Natural killer cell treated with Interleukin-12 subunit alpha and Interleukin-12 subunit beta and Interleukin-15 and Interleukin-18, amount 100 ng/mL, for 72 hours (primary cell): Measurements from ENCODE around the gene MINDY4B. TPM values are rescaled to one million over a fixed set of nuclear protein-coding genes. Genes with fewer than 3 reads are reported as not detected.

Source experiments
- ATAC-seq, 2 donors: fragments of 150-1000 bp; cut with Tn5 transposase in 1 of 2; sonication (Bioruptor Pico), chemical (Tn5 transposase) in 1 of 2; 2 replicates each; pipeline ENCODE4 v1.10.0; 2021
- DNase-seq: peaks from one replicate; pipeline ENCODE4 v3.0.0; 2022; ENCODE audit warnings: low spot score
- H3K27ac Mint-ChIP-seq, 2 donors: 1 replicate in 1 of 2; 2 replicates in 1 of 2; pipeline ENCODE4 v1.8.0; 2022; ENCODE audit warnings: mixed read lengths in 2 of 2, mild to moderate bottlenecking in 1 of 2, moderate library complexity in 1 of 2
- H3K27me3 Mint-ChIP-seq, 2 donors: 1 replicate in 1 of 2; 2 replicates in 1 of 2; pipeline ENCODE4 v1.8.0; 2022; ENCODE audit warnings: mixed read lengths in 2 of 2
- H3K36me3 Mint-ChIP-seq: one replicate; pipeline ENCODE4 v1.8.0; 2022; ENCODE audit warnings: mixed read lengths
- H3K4me1 Mint-ChIP-seq, 2 donors: 1 replicate in 1 of 2; 2 replicates in 1 of 2; pipeline ENCODE4 v1.8.0; 2022; ENCODE audit warnings: low read depth in 2 of 2, mixed read lengths in 2 of 2, mild to moderate bottlenecking in 1 of 2
- H3K4me3 Mint-ChIP-seq: one replicate; pipeline ENCODE4 v1.8.0; 2022; ENCODE audit warnings: mixed read lengths
- H3K9me3 Mint-ChIP-seq: 2 replicates; pipeline ENCODE4 v1.8.0; 2022; ENCODE audit warnings: mixed read lengths
- total RNA-seq, 2 donors: library from RNA; stranded (reverse); gene quantifications; one replicate each; pipeline ENCODE4 v1.2.3, GENCODE V29; 2022

The MINDY4B gene
- not detected for total RNA-seq

- no peak for DNase-seq
- Mint-ChIP-seq H3K27me3 (peaks cover 19 to 50% of the 10 kb centered on the region in 2 donors), H3K4me3 (no peak within 1 kb of the TSS), H3K9me3 (no peaks in the 10 kb centered on the region), H3K4me1 (no peaks in the 10 kb centered on the region), H3K27ac (no peak within 1 kb of the TSS), H3K36me3 (no peaks in the 10 kb centered on the region)
- ATAC-seq = no peak
Observed at GRCh38 chr3:150905339-150905738, at the start of gene MINDY4B. TSS of gene MINDY4B (minus strand) at chr3:150905439. CDS start at chr3:150905439, 0 bp downstream.

- Mint-ChIP-seq H3K9me3 (peaks cover 3% of the 10 kb centered on the region), H3K36me3 (no peaks in the 10 kb centered on the region), H3K4me1 (no peaks in the 10 kb centered on the region), H3K4me3 (no peak overlapping the region), H3K27me3 (peaks cover 30 to 32% of the 10 kb centered on the region in 2 donors), H3K27ac (no peak overlapping the region)
- ATAC-seq (no peak), DNase-seq (no peak)
Observed at GRCh38 chr3:150951923-150952322, 46.7 kb upstream of the MINDY4B start.

- Mint-ChIP-seq H3K9me3 (no peaks in the 10 kb centered on the region), H3K4me3 (no peak overlapping the region), H3K4me1 (no peaks in the 10 kb centered on the region), H3K36me3 (no peaks in the 10 kb centered on the region), H3K27me3 (peaks cover 17 to 28% of the 10 kb centered on the region in 2 donors), H3K27ac (no peak overlapping the region)
- DNase-seq = no peak
- ATAC-seq = no peak
Observed at GRCh38 chr3:150945226-150946032, 40.2 kb upstream of the MINDY4B start.

GRCh38 chr3:150942221-150942620 lies 37.0 kb upstream of the MINDY4B start:
- no peak for DNase-seq
- H3K27me3 Mint-ChIP-seq = peaks cover 26 to 35% of the 10 kb centered on the region in 2 donors
- no peaks in the 10 kb centered on the region for H3K9me3 Mint-ChIP-seq
- H3K36me3 Mint-ChIP-seq = no peaks in the 10 kb centered on the region
- no peaks in the 10 kb centered on the region for H3K4me1 Mint-ChIP-seq
- no peak overlapping the region for H3K4me3 Mint-ChIP-seq
- no peak overlapping the region for H3K27ac Mint-ChIP-seq
- no peak for ATAC-seq

GRCh38 chr3:150936693-150937092 lies 31.5 kb upstream of the MINDY4B start:
- no peak for ATAC-seq
- Mint-ChIP-seq H3K36me3 (no peaks in the 10 kb centered on the region), H3K27me3 (peaks cover 20 to 65% of the 10 kb centered on the region in 2 donors), H3K27ac (no peak overlapping the region), H3K4me1 (no peaks in the 10 kb centered on the region), H3K4me3 (no peak overlapping the region), H3K9me3 (no peaks in the 10 kb centered on the region)
- DNase-seq = no peak

GRCh38 chr3:150933473-150933995 lies 28.3 kb upstream of the MINDY4B start:
- no peak for DNase-seq
- peaks cover 18 to 58% of the 10 kb centered on the region in 2 donors for H3K27me3 Mint-ChIP-seq
- no peak for ATAC-seq
- H3K4me3 Mint-ChIP-seq = no peak overlapping the region
- H3K9me3 Mint-ChIP-seq = no peaks in the 10 kb centered on the region
- H3K36me3 Mint-ChIP-seq = no peaks in the 10 kb centered on the region
- H3K4me1 Mint-ChIP-seq = no peaks in the 10 kb centered on the region
- no peak overlapping the region for H3K27ac Mint-ChIP-seq

- no peaks in the 10 kb centered on the region for H3K4me1 Mint-ChIP-seq
- DNase-seq (no peak), ATAC-seq (no peak)
- H3K36me3 Mint-ChIP-seq = no peaks in the 10 kb centered on the region
- no peaks in the 10 kb centered on the region for H3K9me3 Mint-ChIP-seq
- H3K27me3 Mint-ChIP-seq = peaks cover 11 to 40% of the 10 kb centered on the region in 2 donors
- H3K27ac Mint-ChIP-seq = no peak overlapping the region
- H3K4me3 Mint-ChIP-seq = no peak overlapping the region
Observed at GRCh38 chr3:150931745-150932144, 26.5 kb upstream of the MINDY4B start.

- DNase-seq (no peak), ATAC-seq (no peak)
- Mint-ChIP-seq H3K4me1 (peaks cover 2% of the 10 kb centered on the region in 2 donors), H3K27me3 (peaks cover 11 to 32% of the 10 kb centered on the region in 2 donors), H3K36me3 (no peaks in the 10 kb centered on the region), H3K27ac (no peak overlapping the region), H3K4me3 (no peak overlapping the region), H3K9me3 (no peaks in the 10 kb centered on the region)
Observed at GRCh38 chr3:150930839-150931238, 25.6 kb upstream of the MINDY4B start.

- Mint-ChIP-seq H3K4me1 (peaks cover 6% of the 10 kb centered on the region in 2 donors), H3K4me3 (no peak overlapping the region), H3K27me3 (peaks cover 12 to 30% of the 10 kb centered on the region in 2 donors), H3K36me3 (no peaks in the 10 kb centered on the region), H3K27ac (no peak overlapping the region), H3K9me3 (no peaks in the 10 kb centered on the region)
- ATAC-seq (no peak), DNase-seq (no peak)
Observed at GRCh38 chr3:150928234-150928633, 23.0 kb upstream of the MINDY4B start.

- ATAC-seq (no peak), DNase-seq (no peak)
- H3K4me1 Mint-ChIP-seq = peaks cover 6% of the 10 kb centered on the region in 2 donors
- H3K27me3 Mint-ChIP-seq = peaks cover 13 to 14% of the 10 kb centered on the region in 2 donors
- no peaks in the 10 kb centered on the region for H3K36me3 Mint-ChIP-seq
- no peak overlapping the region for H3K4me3 Mint-ChIP-seq
- no peaks in the 10 kb centered on the region for H3K9me3 Mint-ChIP-seq
- H3K27ac Mint-ChIP-seq = no peak overlapping the region
Observed at GRCh38 chr3:150926328-150926727, 21.1 kb upstream of the MINDY4B start.

GRCh38 chr3:150925751-150926201 lies 20.5 kb upstream of the MINDY4B start:
- no peaks in the 10 kb centered on the region for H3K36me3 Mint-ChIP-seq
- no peak overlapping the region for H3K27ac Mint-ChIP-seq
- H3K4me1 Mint-ChIP-seq = peaks cover 6% of the 10 kb centered on the region in 2 donors
- peak; percentile 63 to 70 for ATAC-seq
- H3K4me3 Mint-ChIP-seq = no peak overlapping the region
- DNase-seq = no peak
- no peaks in the 10 kb centered on the region for H3K9me3 Mint-ChIP-seq
- H3K27me3 Mint-ChIP-seq = peaks cover 14% of the 10 kb centered on the region in 2 donors

- Mint-ChIP-seq H3K4me3 (no peak overlapping the region), H3K27ac (no peak overlapping the region), H3K9me3 (no peaks in the 10 kb centered on the region), H3K27me3 (peaks cover 27 to 36% of the 10 kb centered on the region in 2 donors), H3K36me3 (no peaks in the 10 kb centered on the region), H3K4me1 (peaks cover 6% of the 10 kb centered on the region in 2 donors)
- ATAC-seq (no peak), DNase-seq (no peak)
Observed at GRCh38 chr3:150922611-150923010, 17.4 kb upstream of the MINDY4B start.

GRCh38 chr3:150921209-150921608 lies 16.0 kb upstream of the MINDY4B start:
- Mint-ChIP-seq H3K36me3 (no peaks in the 10 kb centered on the region), H3K4me3 (no peak overlapping the region), H3K4me1 (peaks cover 6% of the 10 kb centered on the region in 2 donors), H3K27me3 (peaks cover 29 to 36% of the 10 kb centered on the region in 2 donors), H3K27ac (no peak overlapping the region), H3K9me3 (no peaks in the 10 kb centered on the region)
- no peak for ATAC-seq
- DNase-seq = no peak

- Mint-ChIP-seq H3K36me3 (no peaks in the 10 kb centered on the region), H3K4me1 (no peaks in the 10 kb centered on the region), H3K27me3 (peaks cover 28 to 30% of the 10 kb centered on the region in 2 donors), H3K4me3 (no peak overlapping the region), H3K9me3 (no peaks in the 10 kb centered on the region), H3K27ac (no peak overlapping the region)
- ATAC-seq (no peak), DNase-seq (no peak)
Observed at GRCh38 chr3:150920236-150920635, 15.0 kb upstream of the MINDY4B start.
